Putamen (tissue), 1 donor: Measurements from ENCODE around the gene OGFOD2.

Experiments
- DNase-seq: peaks from one replicate; pipeline ENCODE4 v3.0.0-alpha.2; 2016; ENCODE audit warnings: low spot score

The OGFOD2 gene

GRCh38 chr12:122951979-122952892 is 22.8 kb upstream of the OGFOD2 start:
- peak; percentile 71 for DNase-seq

- no peak for DNase-seq
These were observed 19.9 kb upstream of the OGFOD2 start for GRCh38 chr12:122955156-122955555.

GRCh38 chr12:122956035-122956434 is 19.0 kb upstream of the OGFOD2 start:
- no peak for DNase-seq

- DNase-seq, result no peak
These were observed 16.7 kb upstream of the OGFOD2 start for GRCh38 chr12:122958198-122958888.

GRCh38 chr12:122959566-122960192 is 15.4 kb upstream of the OGFOD2 start:
- DNase-seq, result no peak

GRCh38 chr12:122960193-122960569 is 14.9 kb upstream of the OGFOD2 start:
- DNase-seq, result no peak

- DNase-seq, result no peak
These were observed 13.3 kb upstream of the OGFOD2 start for GRCh38 chr12:122961531-122962329.

GRCh38 chr12:122963941-122964265 is 11.1 kb upstream of the OGFOD2 start:
- no peak for DNase-seq

- no peak for DNase-seq
These were observed 10.4 kb upstream of the OGFOD2 start for GRCh38 chr12:122964439-122965257.

- no peak for DNase-seq
These were observed 9.7 kb upstream of the OGFOD2 start for GRCh38 chr12:122965321-122965751.

- DNase-seq, result peak; percentile 91
These were observed 8.9 kb upstream of the OGFOD2 start, which contains the start of gene ABCB9 for GRCh38 chr12:122965851-122966742. Gene ABCB9, minus strand, starts transcription at chr12:122966463. Its CDS starts 6,228 bp downstream, at chr12:122960235.

GRCh38 chr12:122966743-122967550 is 8.1 kb upstream of the OGFOD2 start:
- no peak for DNase-seq

GRCh38 chr12:122968104-122968503 is 6.9 kb upstream of the OGFOD2 start:
- no peak for DNase-seq

GRCh38 chr12:122969676-122970075 is 5.4 kb upstream of the OGFOD2 start:
- no peak for DNase-seq

- DNase-seq, result peak; percentile 98
These were observed 661 bp upstream of the OGFOD2 start for GRCh38 chr12:122974274-122974891.

- DNase-seq, result no peak
These were observed 975 bp downstream of the OGFOD2 start for GRCh38 chr12:122975790-122976647.

GRCh38 chr12:122976648-122976975 is 1.6 kb downstream of the OGFOD2 start:
- DNase-seq, result no peak

GRCh38 chr12:122977153-122977552 is 2.1 kb downstream of the OGFOD2 start:
- no peak for DNase-seq
